Lower leg skin (tissue), 4 donors: ENCODE measurements around the gene SSB. TPM values are rescaled to one million over a fixed set of nuclear protein-coding genes. Genes with fewer than 3 reads are reported as not detected.

Experiments used
- DNase-seq, 2 donors: peaks; one replicate each; pipeline ENCODE4 v3.0.0-alpha.2; 2019; ENCODE audit warnings: low spot score in 2 of 2
- H3K4me3 ChIP-seq: fragments of 200-600 bp; sonication (generic); 2 replicates; pipeline ENCODE4 v1.5.1; 2017; ENCODE audit warnings: mild to moderate bottlenecking, low read depth; ENCODE audit not compliant: poor library complexity, severe bottlenecking
- CTCF ChIP-seq, 3 donors: fragments of 450-650 bp; IDR thresholded peaks; one replicate each; pipeline ENCODE4 v1.5.1; 2016; ENCODE audit warnings: antibody characterized with exemption in 3 of 3, mild to moderate bottlenecking in 3 of 3, moderate library complexity in 2 of 3
- POLR2A ChIP-seq, 2 donors: fragments of 450-650 bp; IDR thresholded peaks; one replicate each; pipeline ENCODE4 v1.6.1; 2016 to 2017; ENCODE audit warnings: antibody characterized with exemption in 2 of 2, mild to moderate bottlenecking in 1 of 2, moderate library complexity in 1 of 2
- WGBS, 2 donors: methylation state at CpG; one replicate each; pipeline ENCODE4 v1.1.5; 2018; 5-methylcytosine and 5-hydroxymethylcytosine counted together
- intact Hi-C: fragments of 100-400 bp; cut with DNase I; formaldehyde crosslinking; loops from one replicate; pipeline ENCODE4 v1.15.0; 2023; ENCODE audit warnings: low total_unique reads
- total RNA-seq, 4 donors: library from RNA; depleted of rRNA; stranded (reverse); fragments of >200 nt; gene quantifications; one replicate each; pipeline ENCODE4 v1.1.0, GENCODE V29; 2016

The SSB gene
- 10 to 100 TPM; 29.1 to 40.0 (median 38.2) TPM for total RNA-seq

- peak within 1 kb of the TSS; percentile 80 for H3K4me3 ChIP-seq
- TF ChIP-seq POLR2A (IDR thresholded peaks at IDR 0.05) (no peak), CTCF (IDR thresholded peaks at IDR 0.05) (no peak)
- DNase-seq = peak; percentile 88 to 98
- intact Hi-C loops = no loop called here
- WGBS, 2 donors = 0 to 1% methylated on average over 58 to 62 of the region's 67 CpGs
Observed at GRCh38 chr2:169798718-169799592, at the start of gene SSB. Gene SSB (plus strand): TSS chr2:169798871. CDS start chr2:169800961, 2,090 bp downstream.

GRCh38 chr2:169752752-169753151 is 45.9 kb upstream of the SSB start:
- WGBS, 2 donors = 93 to 94% methylated on average over 3 of the region's 3 CpGs
- DNase-seq = no peak
- no peak overlapping the region for H3K4me3 ChIP-seq
- TF ChIP-seq CTCF (IDR thresholded peaks at IDR 0.05) = no peak
- TF ChIP-seq POLR2A (IDR thresholded peaks at IDR 0.05) = no peak
- intact Hi-C loops = no loop called here

GRCh38 chr2:169755083-169755870 is 43.4 kb upstream of the SSB start:
- H3K4me3 ChIP-seq = no peak overlapping the region
- DNase-seq = no peak
- intact Hi-C loops = no loop called here
- TF ChIP-seq POLR2A (IDR thresholded peaks at IDR 0.05) = no peak
- no peak for TF ChIP-seq CTCF (IDR thresholded peaks at IDR 0.05)
- 74 to 78% methylated on average over 6 of the region's 6 CpGs for WGBS, 2 donors

GRCh38 chr2:169756342-169756741 is 42.3 kb upstream of the SSB start:
- no peak overlapping the region for H3K4me3 ChIP-seq
- DNase-seq = no peak
- intact Hi-C loops = no loop called here
- TF ChIP-seq POLR2A (IDR thresholded peaks at IDR 0.05) = no peak
- TF ChIP-seq CTCF (IDR thresholded peaks at IDR 0.05) = no peak
- 96 to 98% methylated on average over 4 of the region's 4 CpGs for WGBS, 2 donors

GRCh38 chr2:169757356-169757755 is 41.3 kb upstream of the SSB start:
- intact Hi-C loops = no loop called here
- TF ChIP-seq CTCF (IDR thresholded peaks at IDR 0.05) (no peak), POLR2A (IDR thresholded peaks at IDR 0.05) (no peak)
- 84 to 93% methylated on average over 3 of the region's 3 CpGs for WGBS, 2 donors
- no peak for DNase-seq
- H3K4me3 ChIP-seq = no peak overlapping the region
